Osteocyte (in vitro differentiated cells): ENCODE measurements around the gene RNASE13. TPM values are rescaled to one million over a fixed set of nuclear protein-coding genes. Genes with fewer than 3 reads are reported as not detected.

ENCODE experiments used
- microRNA-seq: library from miRNA; unstranded; fragments of <30 nt; microRNA quantifications from one replicate; pipeline ENCODE4 v1.1.0, GENCODE V29; 2020; ENCODE audit not compliant: unreplicated experiment
- total RNA-seq: library from RNA; stranded (reverse); gene quantifications from 2 replicates; pipeline ENCODE4 v1.2.1, GENCODE V29; 2021

The RNASE13 gene
- total RNA-seq, 1 donor from 2014 or later: not detected

Small RNAs within 50 kb of the gene (microRNA-seq; reads per million reads assigned to microRNA genes)
- gene MIR6717: not detected

Other genes starting within 250 kb of the RNASE13 start
- not detected in 2 replicates for gene RNASE1, start 232.0 kb downstream of the RNASE13 start, total RNA-seq
- not detected in 2 replicates for gene RNASE3, start 143.4 kb downstream of the RNASE13 start, total RNA-seq
- gene RNASE2, start 79.3 kb downstream of the RNASE13 start, total RNA-seq: not detected in 2 replicates
- 58.6 and 63.9 TPM in 2 replicates for gene METTL17, start 44.8 kb downstream of the RNASE13 start, total RNA-seq
- 0.60 and 1.1 TPM in 2 replicates for gene SLC39A2, start 35.5 kb downstream of the RNASE13 start, total RNA-seq
- 8.0 and 8.6 TPM in 2 replicates for gene NDRG2, start 9.7 kb downstream of the RNASE13 start, total RNA-seq
- not detected in 2 replicates for gene TPPP2, start 4.6 kb downstream of the RNASE13 start, total RNA-seq
- gene RNASE7, start 7.6 kb upstream of the RNASE13 start, total RNA-seq: not detected in 2 replicates
- gene RNASE8, start 23.0 kb upstream of the RNASE13 start, total RNA-seq: not detected in 2 replicates
- 126 and 139 TPM in 2 replicates for gene ARHGEF40, start 35.5 kb upstream of the RNASE13 start, total RNA-seq
- gene ZNF219, start 63.8 kb upstream of the RNASE13 start, total RNA-seq: 20.5 and 25.2 TPM in 2 replicates
- gene TMEM253, start 66.3 kb upstream of the RNASE13 start, total RNA-seq: 1.2 TPM in 2 replicates
- not detected in 2 replicates for gene OR5AU1, start 121.3 kb upstream of the RNASE13 start, total RNA-seq
- gene HNRNPC, start 234.6 kb upstream of the RNASE13 start, total RNA-seq: 424 and 430 TPM in 2 replicates
- not detected in 2 replicates for gene RPGRIP1, start 245.3 kb upstream of the RNASE13 start, total RNA-seq